Activated CD4-positive, CD25-positive, alpha-beta regulatory T cell (primary cell): ENCODE measurements around the gene PLSCR1.

Source experiments
- DNase-seq, 4 experiments: peaks; one replicate each; lab custom pipeline; 2025; lab: John Stamatoyannopoulos, UW

The PLSCR1 gene

GRCh38 chr3:146544002-146544928, at the start of gene PLSCR1:
Gene PLSCR1, minus strand, starts transcription at chr3:146544607. Its CDS starts 8,055 bp downstream, at chr3:146536552.
- DNase-seq = peak; percentile 15 to 56 (median 39)

GRCh38 chr3:146593776-146594175, 49.4 kb upstream of the PLSCR1 start:
- no peak for DNase-seq

GRCh38 chr3:146590521-146590920, 46.1 kb upstream of the PLSCR1 start:
- DNase-seq = no peak

GRCh38 chr3:146589899-146590508, 45.6 kb upstream of the PLSCR1 start:
- DNase-seq = no peak

GRCh38 chr3:146585156-146585555, 40.7 kb upstream of the PLSCR1 start:
- no peak for DNase-seq

- DNase-seq = no peak
Measured at GRCh38 chr3:146581951-146582467, 37.6 kb upstream of the PLSCR1 start.

- DNase-seq = no peak
Measured at GRCh38 chr3:146581080-146581601, 36.7 kb upstream of the PLSCR1 start.

GRCh38 chr3:146577662-146578061, 33.3 kb upstream of the PLSCR1 start:
- no peak for DNase-seq

GRCh38 chr3:146575636-146576035, 31.2 kb upstream of the PLSCR1 start:
- DNase-seq = no peak

- DNase-seq = no peak
Measured at GRCh38 chr3:146574173-146574572, 29.8 kb upstream of the PLSCR1 start.

GRCh38 chr3:146569314-146569713, 24.9 kb upstream of the PLSCR1 start:
- no peak for DNase-seq

- no peak for DNase-seq
Measured at GRCh38 chr3:146566138-146566537, 21.7 kb upstream of the PLSCR1 start.

- no peak for DNase-seq
Measured at GRCh38 chr3:146561879-146562278, 17.5 kb upstream of the PLSCR1 start.

GRCh38 chr3:146561463-146561862, 17.1 kb upstream of the PLSCR1 start:
- no peak for DNase-seq

GRCh38 chr3:146560678-146561077, 16.3 kb upstream of the PLSCR1 start:
- DNase-seq = no peak

GRCh38 chr3:146559388-146559787, 15.0 kb upstream of the PLSCR1 start:
- no peak for DNase-seq

GRCh38 chr3:146558781-146559180, 14.4 kb upstream of the PLSCR1 start:
- no peak for DNase-seq

- no peak for DNase-seq
Measured at GRCh38 chr3:146557745-146558144, 13.3 kb upstream of the PLSCR1 start.

GRCh38 chr3:146555311-146555710, 10.9 kb upstream of the PLSCR1 start:
- DNase-seq = no peak

GRCh38 chr3:146554151-146554760, 9.8 kb upstream of the PLSCR1 start:
- no peak for DNase-seq

- no peak for DNase-seq
Measured at GRCh38 chr3:146550743-146551510, 6.5 kb upstream of the PLSCR1 start.
